ENCODE results near the gene PYGB.

- TF ChIP-seq, protein P1, sequence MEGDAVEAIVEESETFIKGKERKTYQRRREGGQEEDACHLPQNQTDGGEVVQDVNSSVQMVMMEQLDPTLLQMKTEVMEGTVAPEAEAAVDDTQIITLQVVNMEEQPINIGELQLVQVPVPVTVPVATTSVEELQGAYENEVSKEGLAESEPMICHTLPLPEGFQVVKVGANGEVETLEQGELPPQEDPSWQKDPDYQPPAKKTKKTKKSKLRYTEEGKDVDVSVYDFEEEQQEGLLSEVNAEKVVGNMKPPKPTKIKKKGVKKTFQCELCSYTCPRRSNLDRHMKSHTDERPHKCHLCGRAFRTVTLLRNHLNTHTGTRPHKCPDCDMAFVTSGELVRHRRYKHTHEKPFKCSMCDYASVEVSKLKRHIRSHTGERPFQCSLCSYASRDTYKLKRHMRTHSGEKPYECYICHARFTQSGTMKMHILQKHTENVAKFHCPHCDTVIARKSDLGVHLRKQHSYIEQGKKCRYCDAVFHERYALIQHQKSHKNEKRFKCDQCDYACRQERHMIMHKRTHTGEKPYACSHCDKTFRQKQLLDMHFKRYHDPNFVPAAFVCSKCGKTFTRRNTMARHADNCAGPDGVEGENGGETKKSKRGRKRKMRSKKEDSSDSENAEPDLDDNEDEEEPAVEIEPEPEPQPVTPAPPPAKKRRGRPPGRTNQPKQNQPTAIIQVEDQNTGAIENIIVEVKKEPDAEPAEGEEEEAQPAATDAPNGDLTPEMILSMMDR (IDR thresholded peaks at IDR 0.05): no peak
- TF ChIP-seq SIN3A (IDR thresholded peaks at IDR 0.05; ENCODE audit: borderline replicate concordance, insufficient read depth, low read depth, low read length): no peak
- no peak for TF ChIP-seq POLR2AphosphoS5 (IDR thresholded peaks at IDR 0.05; ENCODE audit: low read depth, low read length)
- no peak for TF ChIP-seq TCF7L2 (IDR thresholded peaks at IDR 0.05; ENCODE audit: low read depth, low read length)
- TF ChIP-seq, protein P2, sequence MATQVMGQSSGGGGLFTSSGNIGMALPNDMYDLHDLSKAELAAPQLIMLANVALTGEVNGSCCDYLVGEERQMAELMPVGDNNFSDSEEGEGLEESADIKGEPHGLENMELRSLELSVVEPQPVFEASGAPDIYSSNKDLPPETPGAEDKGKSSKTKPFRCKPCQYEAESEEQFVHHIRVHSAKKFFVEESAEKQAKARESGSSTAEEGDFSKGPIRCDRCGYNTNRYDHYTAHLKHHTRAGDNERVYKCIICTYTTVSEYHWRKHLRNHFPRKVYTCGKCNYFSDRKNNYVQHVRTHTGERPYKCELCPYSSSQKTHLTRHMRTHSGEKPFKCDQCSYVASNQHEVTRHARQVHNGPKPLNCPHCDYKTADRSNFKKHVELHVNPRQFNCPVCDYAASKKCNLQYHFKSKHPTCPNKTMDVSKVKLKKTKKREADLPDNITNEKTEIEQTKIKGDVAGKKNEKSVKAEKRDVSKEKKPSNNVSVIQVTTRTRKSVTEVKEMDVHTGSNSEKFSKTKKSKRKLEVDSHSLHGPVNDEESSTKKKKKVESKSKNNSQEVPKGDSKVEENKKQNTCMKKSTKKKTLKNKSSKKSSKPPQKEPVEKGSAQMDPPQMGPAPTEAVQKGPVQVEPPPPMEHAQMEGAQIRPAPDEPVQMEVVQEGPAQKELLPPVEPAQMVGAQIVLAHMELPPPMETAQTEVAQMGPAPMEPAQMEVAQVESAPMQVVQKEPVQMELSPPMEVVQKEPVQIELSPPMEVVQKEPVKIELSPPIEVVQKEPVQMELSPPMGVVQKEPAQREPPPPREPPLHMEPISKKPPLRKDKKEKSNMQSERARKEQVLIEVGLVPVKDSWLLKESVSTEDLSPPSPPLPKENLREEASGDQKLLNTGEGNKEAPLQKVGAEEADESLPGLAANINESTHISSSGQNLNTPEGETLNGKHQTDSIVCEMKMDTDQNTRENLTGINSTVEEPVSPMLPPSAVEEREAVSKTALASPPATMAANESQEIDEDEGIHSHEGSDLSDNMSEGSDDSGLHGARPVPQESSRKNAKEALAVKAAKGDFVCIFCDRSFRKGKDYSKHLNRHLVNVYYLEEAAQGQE (IDR thresholded peaks at IDR 0.05; ENCODE audit: insufficient read depth in 1 of 2, low read depth in 2 of 2, low read length in 1 of 2): no peak
Measured at GRCh38 chr20:25207149-25207959, 40.5 kb upstream of the PYGB start.

Data from Panc1 (cell line).